Mesenchymal stem cell (in vitro differentiated cells and primary cell): ENCODE results near the gene NFAT5.

Experiments used
- DNase-seq: peaks from one replicate; pipeline ENCODE4 v3.0.0-alpha.2; 2013
- H2AFZ ChIP-seq: one replicate; pipeline ENCODE4 v1.6.1; 2013; ENCODE audit warnings: low read depth, mild to moderate bottlenecking, control low read depth, inconsistent platforms, low read length, moderate library complexity
- H2AK5ac ChIP-seq: 2 replicates; pipeline ENCODE4 v1.6.1; 2013; ENCODE audit warnings: low read length, moderate library complexity, mild to moderate bottlenecking, inconsistent platforms; ENCODE audit not compliant: severe bottlenecking
- H2BK120ac ChIP-seq: one replicate; pipeline ENCODE4 v1.6.1; 2013; ENCODE audit warnings: low read depth, mild to moderate bottlenecking, inconsistent platforms, low read length, moderate library complexity
- H2BK12ac ChIP-seq, 2 experiments: one replicate each; pipeline ENCODE4 v1.6.1; 2013; ENCODE audit warnings: inconsistent platforms in 2 of 2, low read length in 2 of 2, mild to moderate bottlenecking in 2 of 2, moderate library complexity in 2 of 2, control low read depth in 1 of 2
- H2BK15ac ChIP-seq: one replicate; pipeline ENCODE4 v1.6.1; 2013; ENCODE audit warnings: mild to moderate bottlenecking, low read depth, inconsistent platforms; ENCODE audit not compliant: poor library complexity, severe bottlenecking
- H2BK5ac ChIP-seq: 2 replicates; pipeline ENCODE4 v1.6.1; 2013; ENCODE audit warnings: low read depth, mild to moderate bottlenecking, low read length, control low read depth, inconsistent platforms; ENCODE audit not compliant: poor library complexity, severe bottlenecking
- H3K14ac ChIP-seq, 2 experiments: one replicate each; pipeline ENCODE4 v1.6.1; 2013; ENCODE audit warnings: inconsistent platforms in 2 of 2, low read length in 2 of 2, control low read depth in 1 of 2, mild to moderate bottlenecking in 1 of 2, moderate library complexity in 1 of 2
- H3K18ac ChIP-seq, 2 experiments: one replicate each; pipeline ENCODE4 v1.6.1; 2013; ENCODE audit warnings: inconsistent platforms in 2 of 2, low read length in 2 of 2, control low read depth in 1 of 2, low read depth in 1 of 2, mild to moderate bottlenecking in 1 of 2
- H3K23ac ChIP-seq, 2 experiments: one replicate each; pipeline ENCODE4 v1.6.1; 2013; ENCODE audit warnings: inconsistent platforms in 2 of 2, low read length in 2 of 2, mild to moderate bottlenecking in 2 of 2, moderate library complexity in 2 of 2, control low read depth in 1 of 2
- H3K27ac ChIP-seq: 2 replicates; pipeline ENCODE4 v1.5.1; 2013; ENCODE audit warnings: mild to moderate bottlenecking, moderate library complexity, low read length, control low read depth, inconsistent platforms; ENCODE audit not compliant: poor library complexity, severe bottlenecking
- H3K27me3 ChIP-seq, 2 experiments: 2 replicates each; pipeline versions ENCODE4 v1.6.1 to v1.7.0; 2013; ENCODE audit warnings: low read length in 2 of 2, mild to moderate bottlenecking in 2 of 2, moderate library complexity in 2 of 2, control low read depth in 1 of 2, inconsistent platforms in 1 of 2; ENCODE audit not compliant: control insufficient read depth in 1 of 2, insufficient read depth in 1 of 2
- H3K36me3 ChIP-seq, 2 experiments: 2 replicates each; pipeline versions ENCODE4 v1.6.1 to v1.7.0; 2013; ENCODE audit warnings: low read length in 2 of 2, control low read depth in 1 of 2, inconsistent platforms in 1 of 2, low read depth in 1 of 2, mild to moderate bottlenecking in 1 of 2; ENCODE audit not compliant: insufficient read depth in 2 of 2, control insufficient read depth in 1 of 2
- H3K4ac ChIP-seq, 2 experiments: one replicate each; pipeline ENCODE4 v1.6.1; 2013; ENCODE audit warnings: inconsistent platforms in 2 of 2, low read length in 2 of 2, mild to moderate bottlenecking in 2 of 2, moderate library complexity in 2 of 2, control low read depth in 1 of 2, low read depth in 1 of 2
- H3K4me1 ChIP-seq: 2 replicates; pipeline ENCODE4 v1.6.1; 2013; ENCODE audit warnings: low read depth, low read length, control low read depth; ENCODE audit not compliant: control insufficient read depth, insufficient read depth
- H3K4me2 ChIP-seq: 2 replicates; pipeline ENCODE4 v1.6.1; 2013; ENCODE audit warnings: low read length, mild to moderate bottlenecking, inconsistent platforms; ENCODE audit not compliant: poor library complexity, severe bottlenecking
- H3K4me3 ChIP-seq, 2 experiments: 2 replicates each; pipeline versions ENCODE4 v1.5.1 to v1.7.0; 2013; ENCODE audit warnings: low read length in 2 of 2, mild to moderate bottlenecking in 2 of 2, control low read depth in 1 of 2, low read depth in 1 of 2; ENCODE audit not compliant: insufficient read depth in 1 of 2
- H3K79me1 ChIP-seq: replicated peaks from 2 replicates; pipeline ENCODE4 v1.6.1; 2013; ENCODE audit warnings: mild to moderate bottlenecking, control low read depth, low read length, inconsistent platforms; ENCODE audit not compliant: poor library complexity, severe bottlenecking
- H3K9ac ChIP-seq: 2 replicates; pipeline ENCODE4 v1.7.0; 2013; ENCODE audit warnings: mild to moderate bottlenecking, low read length, moderate library complexity
- H3K9me3 ChIP-seq: 2 replicates; pipeline ENCODE4 v1.7.0; 2013; ENCODE audit warnings: mild to moderate bottlenecking, low read length; ENCODE audit not compliant: control insufficient read depth
- H4K8ac ChIP-seq: one replicate; pipeline ENCODE4 v1.6.1; 2013; ENCODE audit warnings: inconsistent platforms, mild to moderate bottlenecking, low read length, moderate library complexity
- H4K91ac ChIP-seq: one replicate; pipeline ENCODE4 v1.6.1; 2013; ENCODE audit warnings: mild to moderate bottlenecking, low read length, inconsistent platforms
- WGBS: methylation state at CpG from one replicate; pipeline ENCODE4 v1.1.7; 2013; ENCODE audit warnings: mixed read lengths; 5-methylcytosine and 5-hydroxymethylcytosine counted together

Gene NFAT5

GRCh38 chr16:69651217-69651616, 85.5 kb downstream of the NFAT5 start:
- Histone ChIP-seq H3K27ac (no peak overlapping the region), H3K36me3 (peaks cover 21 to 91% of the 10 kb centered on the region in 2 experiments), H2AK5ac (no peak overlapping the region), H3K4me2 (no peak overlapping the region), H2BK5ac (no peak overlapping the region), H3K4me3 (no peak overlapping the region), H4K91ac (no peak overlapping the region), H3K14ac (no peak overlapping the region), H3K4me1 (no peaks in the 10 kb centered on the region), H3K79me1 (peaks cover 2% of the 10 kb centered on the region), H3K18ac (no peak overlapping the region), H4K8ac (no peak overlapping the region), H2BK15ac (no peak overlapping the region), H3K9me3 (no peaks in the 10 kb centered on the region), H2BK120ac (no peak overlapping the region), H3K27me3 (no peaks in the 10 kb centered on the region), H3K23ac (no peak overlapping the region), H3K9ac (no peak overlapping the region), H2BK12ac (no peak overlapping the region), H3K4ac (no peak overlapping the region), H2AFZ (no peak overlapping the region)
- no peak for DNase-seq
- WGBS = 97% methylated on average over 2 of the region's 2 CpGs

- Histone ChIP-seq H2AK5ac (no peak overlapping the region), H3K36me3 (peaks cover 34 to 83% of the 10 kb centered on the region in 2 experiments), H2AFZ (no peak overlapping the region), H2BK120ac (no peak overlapping the region), H3K79me1 (peaks cover 2% of the 10 kb centered on the region), H3K4me1 (no peaks in the 10 kb centered on the region), H2BK12ac (no peak overlapping the region), H3K4me3 (no peak overlapping the region), H3K27ac (no peak overlapping the region), H3K27me3 (no peaks in the 10 kb centered on the region), H4K8ac (no peak overlapping the region), H3K9me3 (no peaks in the 10 kb centered on the region), H3K18ac (no peak overlapping the region), H2BK5ac (no peak overlapping the region), H3K4ac (no peak overlapping the region), H3K4me2 (no peak overlapping the region), H3K14ac (no peak overlapping the region), H2BK15ac (no peak overlapping the region), H3K23ac (no peak overlapping the region), H4K91ac (no peak overlapping the region), H3K9ac (no peak overlapping the region)
- DNase-seq = no peak
- WGBS = 86% methylated on average over 2 of the region's 3 CpGs
Measured at GRCh38 chr16:69654280-69654931, 88.6 kb downstream of the NFAT5 start.

DNA sequence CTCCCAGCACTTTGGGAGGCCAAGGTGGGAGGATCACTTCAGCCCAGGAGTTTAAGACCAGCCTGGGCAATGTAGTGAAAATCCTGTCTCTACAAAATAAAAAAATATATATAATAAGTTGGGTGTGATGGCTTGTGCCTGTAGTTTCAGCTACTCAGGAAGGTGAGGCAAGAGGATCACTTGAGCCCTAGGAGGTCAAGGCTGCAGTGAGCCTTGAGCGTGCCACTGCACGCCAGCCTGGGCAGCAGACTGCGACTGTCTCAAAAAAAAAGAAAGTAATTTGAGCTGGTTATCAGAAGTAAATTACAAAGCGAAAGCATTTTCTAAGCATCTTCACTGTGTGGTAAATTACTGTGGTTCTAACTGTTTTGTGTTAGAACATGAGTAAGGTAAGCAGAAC, 94.4 kb downstream of the NFAT5 start:
- no peak overlapping the region for H3K18ac ChIP-seq
- no peak overlapping the region for H4K91ac ChIP-seq
- no peak for DNase-seq
- no peak overlapping the region for H2AK5ac ChIP-seq
- WGBS = 100% methylated on average over 4 of the region's 4 CpGs
- H2BK120ac ChIP-seq = no peak overlapping the region
- H4K8ac ChIP-seq = no peak overlapping the region
- no peak overlapping the region for H3K9ac ChIP-seq
- peaks cover 45 to 83% of the 10 kb centered on the region in 2 experiments for H3K36me3 ChIP-seq
- H2BK12ac ChIP-seq = no peak overlapping the region
- no peak overlapping the region for H2BK15ac ChIP-seq
- H3K4ac ChIP-seq = no peak overlapping the region
- H2BK5ac ChIP-seq = no peak overlapping the region
- H3K23ac ChIP-seq = no peak overlapping the region
- H3K4me1 ChIP-seq = no peaks in the 10 kb centered on the region
- H3K14ac ChIP-seq = no peak overlapping the region
- H3K4me3 ChIP-seq = no peak overlapping the region
- no peak overlapping the region for H2AFZ ChIP-seq
- no peak overlapping the region for H3K27ac ChIP-seq
- no peak overlapping the region for H3K4me2 ChIP-seq
- H3K27me3 ChIP-seq = no peaks in the 10 kb centered on the region
- H3K9me3 ChIP-seq = no peaks in the 10 kb centered on the region
- peaks cover 1% of the 10 kb centered on the region for H3K79me1 ChIP-seq

GRCh38 chr16:69662901-69663300, 97.1 kb downstream of the NFAT5 start:
- H3K23ac ChIP-seq = no peak overlapping the region
- no peak overlapping the region for H2AK5ac ChIP-seq
- no peak overlapping the region for H2BK15ac ChIP-seq
- no peak overlapping the region for H3K9ac ChIP-seq
- H3K4me1 ChIP-seq = no peaks in the 10 kb centered on the region
- 93% methylated on average over 1 of the region's 1 CpG for WGBS
- H3K4ac ChIP-seq = no peak overlapping the region
- H2BK5ac ChIP-seq = no peak overlapping the region
- H4K91ac ChIP-seq = no peak overlapping the region
- no peak overlapping the region for H2AFZ ChIP-seq
- no peak for DNase-seq
- no peak overlapping the region for H3K4me2 ChIP-seq
- no peak overlapping the region for H4K8ac ChIP-seq
- H3K4me3 ChIP-seq = no peak overlapping the region
- no peaks in the 10 kb centered on the region for H3K9me3 ChIP-seq
- no peaks in the 10 kb centered on the region for H3K27me3 ChIP-seq
- H2BK12ac ChIP-seq = no peak overlapping the region
- H3K27ac ChIP-seq = no peak overlapping the region
- H3K14ac ChIP-seq = no peak overlapping the region
- peaks cover 27 to 61% of the 10 kb centered on the region in 2 experiments for H3K36me3 ChIP-seq
- H2BK120ac ChIP-seq = no peak overlapping the region
- peaks cover 1% of the 10 kb centered on the region for H3K79me1 ChIP-seq
- no peak overlapping the region for H3K18ac ChIP-seq
